ENCODE data around the gene PPP2R2B. TPM values are rescaled to one million over a fixed set of nuclear protein-coding genes. Genes with fewer than 3 reads are reported as not detected.

PPP2R2B gene
- total and polyA plus RNA-seq, 2 donors (not counting 3 experiments of a cell fraction or from before 2014, with no cell fraction given), result not detected

DNA sequence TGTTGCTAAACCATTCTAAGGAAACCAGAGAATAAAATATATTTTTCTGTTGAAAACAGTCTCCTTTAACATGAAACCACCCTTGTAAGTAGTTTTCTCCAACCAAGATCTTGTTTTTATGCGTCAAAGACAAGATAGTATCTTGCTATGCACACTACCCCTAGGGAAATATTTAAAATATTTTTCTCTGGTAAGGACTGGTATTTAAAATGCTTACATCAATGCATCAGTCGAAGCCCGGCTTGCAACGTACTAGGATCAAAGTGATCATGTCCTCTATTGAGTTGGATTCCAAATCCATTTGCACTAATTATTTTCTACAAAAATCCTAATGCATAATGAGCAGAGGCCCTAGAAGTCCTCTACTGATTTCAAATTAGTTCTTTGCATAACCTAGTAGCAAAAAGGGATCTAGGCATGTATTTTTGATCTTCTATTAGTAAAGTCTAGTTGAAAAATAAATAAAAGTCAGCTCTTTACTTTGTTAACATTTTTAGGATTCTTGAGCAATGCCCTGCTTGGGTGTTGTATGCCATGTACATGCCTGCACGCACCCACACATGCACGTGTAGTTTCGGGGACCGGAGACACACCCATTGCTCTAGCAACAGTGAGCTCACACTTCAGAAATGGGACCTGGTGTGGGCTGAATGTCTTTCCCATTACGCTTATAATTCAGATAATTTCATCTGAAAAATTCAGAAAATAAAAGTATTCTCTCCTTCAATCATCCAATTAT lies 197.5 kb downstream of the PPP2R2B start:
- Histone ChIP-seq H2AFZ (ENCODE audit: low read depth, low read length) (no peak overlapping the region), H3K9me3 (replicated peaks; ENCODE audit: control insufficient read depth, insufficient read depth, low read length) (no peaks in the 10 kb centered on the region), H4K20me1 (replicated peaks; ENCODE audit: control insufficient read depth, extremely low read depth, insufficient read depth, low read length) (no peaks in the 10 kb centered on the region), H3K4me3 (replicated peaks in 1 of 3; ENCODE audit: insufficient read depth in 1 of 3, low read depth in 1 of 3, low read length in 3 of 3) (no peak overlapping the region), H3K4me1 (ENCODE audit: control insufficient read depth, extremely low read depth, insufficient read depth, low read length) (no peaks in the 10 kb centered on the region), H3K9me1 (replicated peaks; ENCODE audit: control insufficient read depth, extremely low read depth, insufficient read depth, low read length) (no peaks in the 10 kb centered on the region), H3K27ac (ENCODE audit: insufficient read depth, low read depth, low read length) (no peak overlapping the region), H3K79me2 (ENCODE audit: control insufficient read depth, insufficient read depth, low read length) (no peaks in the 10 kb centered on the region), H3K4me2 (ENCODE audit: insufficient read depth, low read length) (no peak overlapping the region), H3K9ac (replicated peaks; ENCODE audit: extremely low read depth, insufficient read depth, low read length) (no peak overlapping the region), H3K36me3 (ENCODE audit: control insufficient read depth in 2 of 2, extremely low read depth in 1 of 2, insufficient read depth in 2 of 2, low read length in 2 of 2) (no peaks in the 10 kb centered on the region), H3K27me3 (ENCODE audit: control insufficient read depth in 2 of 2, insufficient read depth in 2 of 2, low read length in 2 of 2) (no peaks in the 10 kb centered on the region)
- no peak for DNase-seq (ENCODE audit: low read depth, low spot score)
- no peak for TF ChIP-seq MYC (IDR thresholded peaks at IDR 0.05; ENCODE audit: low read depth, low read length)
- TF ChIP-seq EZH2 (IDR thresholded peaks at IDR 0.05; ENCODE audit: borderline replicate concordance, low read depth, low read length, severe bottlenecking), result no peak
- TF ChIP-seq, protein P1, sequence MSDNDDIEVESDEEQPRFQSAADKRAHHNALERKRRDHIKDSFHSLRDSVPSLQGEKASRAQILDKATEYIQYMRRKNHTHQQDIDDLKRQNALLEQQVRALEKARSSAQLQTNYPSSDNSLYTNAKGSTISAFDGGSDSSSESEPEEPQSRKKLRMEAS (IDR thresholded peaks at IDR 0.05; ENCODE audit: insufficient read depth, insufficient read length), result no peak
- no peak for TF ChIP-seq GATA2 (IDR thresholded peaks at IDR 0.05; ENCODE audit: insufficient read depth, insufficient read length, low read depth, low read length)
- no peak for TF ChIP-seq FOS (IDR thresholded peaks at IDR 0.05; ENCODE audit: borderline replicate concordance, insufficient read depth, low read length)
- dilution Hi-C loops (cut with MboI; ENCODE audit: extremely low pct_ligation_motif_present, low sequenced_read_pairs), result no loop called here
- ChIA-PET POLR2A (no interaction called here), CTCF (no interaction called here)
- no TSS peak for BruUV-seq (replicated peaks)
- FAIRE-seq, result no peak
- intact Hi-C loops (cut with micrococcal nuclease), result no loop called here

DNA sequence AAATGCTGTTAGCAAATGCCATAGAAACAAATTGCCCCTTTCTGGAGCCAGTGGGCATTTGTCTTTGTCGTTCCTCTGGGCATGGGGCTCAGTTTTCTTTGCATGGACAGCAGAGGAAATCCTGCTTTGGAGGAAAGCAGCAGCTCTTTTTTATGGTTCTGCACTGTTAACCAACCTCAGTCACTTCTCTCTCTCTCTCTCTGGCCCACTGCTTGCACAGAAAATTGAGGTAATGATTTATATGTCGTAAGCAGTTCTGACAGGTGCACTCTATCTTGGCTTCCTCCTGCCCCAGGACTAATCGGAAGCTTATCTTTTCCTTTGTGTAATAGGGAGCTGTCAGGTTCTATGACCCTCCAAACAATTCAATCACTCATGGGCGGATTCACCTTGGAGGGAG lies 202.9 kb downstream of the PPP2R2B start:
- Histone ChIP-seq H3K79me2 (ENCODE audit: control insufficient read depth, insufficient read depth, low read length) (no peaks in the 10 kb centered on the region), H4K20me1 (replicated peaks; ENCODE audit: control insufficient read depth, extremely low read depth, insufficient read depth, low read length) (no peaks in the 10 kb centered on the region), H3K9me3 (replicated peaks; ENCODE audit: control insufficient read depth, insufficient read depth, low read length) (no peaks in the 10 kb centered on the region), H2AFZ (ENCODE audit: low read depth, low read length) (no peak overlapping the region), H3K9ac (replicated peaks; ENCODE audit: extremely low read depth, insufficient read depth, low read length) (no peak overlapping the region), H3K4me1 (ENCODE audit: control insufficient read depth, extremely low read depth, insufficient read depth, low read length) (no peaks in the 10 kb centered on the region), H3K9me1 (replicated peaks; ENCODE audit: control insufficient read depth, extremely low read depth, insufficient read depth, low read length) (no peaks in the 10 kb centered on the region), H3K27ac (ENCODE audit: insufficient read depth, low read depth, low read length) (no peak overlapping the region), H3K27me3 (ENCODE audit: control insufficient read depth in 2 of 2, insufficient read depth in 2 of 2, low read length in 2 of 2) (no peaks in the 10 kb centered on the region), H3K4me3 (replicated peaks in 1 of 3; ENCODE audit: insufficient read depth in 1 of 3, low read depth in 1 of 3, low read length in 3 of 3) (no peak overlapping the region), H3K4me2 (ENCODE audit: insufficient read depth, low read length) (no peak overlapping the region), H3K36me3 (ENCODE audit: control insufficient read depth in 2 of 2, extremely low read depth in 1 of 2, insufficient read depth in 2 of 2, low read length in 2 of 2) (no peaks in the 10 kb centered on the region)
- FAIRE-seq (no peak), DNase-seq (ENCODE audit: low read depth, low spot score) (no peak)
- BruUV-seq (replicated peaks), result no TSS peak
- dilution Hi-C loops (cut with MboI; ENCODE audit: extremely low pct_ligation_motif_present, low sequenced_read_pairs) (no loop called here), intact Hi-C loops (cut with micrococcal nuclease) (no loop called here)
- ChIA-PET POLR2A (no interaction called here), CTCF (no interaction called here)
- TF ChIP-seq EZH2 (IDR thresholded peaks at IDR 0.05; ENCODE audit: borderline replicate concordance, low read depth, low read length, severe bottlenecking), result no peak
